Measurements from ENCODE around the gene MYZAP. TPM values are rescaled to one million over a fixed set of nuclear protein-coding genes. Genes with fewer than 3 reads are reported as not detected.

Gene MYZAP
- total and polyA plus RNA-seq, 2 of the 8 experiments (the other 6 are each of a cell fraction or from before 2014, with no cell fraction given) = 0.41 to 0.65 TPM

DNA sequence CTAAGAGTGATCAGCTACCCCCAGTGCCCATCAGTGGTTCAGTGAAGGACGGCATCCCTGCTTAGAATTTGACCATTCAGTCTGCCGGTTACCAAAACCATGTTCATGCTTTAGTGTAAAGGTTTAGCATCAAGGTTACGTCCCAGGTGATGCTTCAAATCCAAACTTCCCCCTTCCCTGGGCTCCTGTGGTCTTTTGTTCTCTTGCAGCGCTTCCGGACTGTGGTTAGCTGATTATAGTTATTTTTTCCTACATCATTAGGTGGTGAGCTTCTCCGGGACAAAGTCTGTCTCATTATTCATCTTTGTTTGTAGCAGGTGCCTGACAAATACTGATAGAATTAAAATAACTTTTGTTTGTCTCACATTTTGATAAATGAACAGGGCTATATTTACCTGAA lies 28.3 kb upstream of the MYZAP start:
- Histone ChIP-seq H2BK15ac (ENCODE audit: low read length) (no peak overlapping the region), H4K5ac (ENCODE audit: insufficient read length, low read depth, low read length) (no peak overlapping the region), H3K79me1 (ENCODE audit: low read depth, low read length) (no peaks in the 10 kb centered on the region), H2AFZ (ENCODE audit: low read length) (no peak overlapping the region), H3K23me2 (ENCODE audit: low read depth, low read length) (no peaks in the 10 kb centered on the region; the same call in 1 of the 2 replicates), H3K4me2 (ENCODE audit: insufficient read depth in 1 of 2, low read depth in 2 of 2, low read length in 2 of 2) (no peak overlapping the region), H2BK20ac (ENCODE audit: low read length) (no peak overlapping the region), H3K4me3 (ENCODE audit: extremely low read depth in 1 of 4, insufficient read depth in 2 of 4, low read depth in 3 of 4, low read length in 4 of 4) (no peak overlapping the region), H3K9ac (replicated peaks in 1 of 4; ENCODE audit: extremely low read depth in 1 of 4, low read depth in 3 of 4, low read length in 3 of 4) (no peak overlapping the region; a peak in 1 of 7 replicates), H3K27me3 (replicated peaks in 1 of 4; ENCODE audit: control insufficient read depth in 3 of 4, extremely low read depth in 1 of 4, insufficient read depth in 3 of 4, low read length in 3 of 4) (no peaks in the 10 kb centered on the region), H3K4me1 (replicated peaks in 1 of 4; ENCODE audit: control insufficient read depth in 3 of 4, insufficient read depth in 4 of 4, low read length in 3 of 4) (peaks cover 1 to 4% (median 2%) of the 10 kb centered on the region in 4 experiments; a peak in 3 of 7 replicates), H3K36me3 (ENCODE audit: control insufficient read depth in 2 of 4, insufficient read depth in 4 of 4, low read length in 3 of 4) (no peaks in the 10 kb centered on the region), H4K20me1 (replicated peaks in 1 of 2; ENCODE audit: control insufficient read depth in 1 of 2, insufficient read depth in 2 of 2, low read length in 2 of 2) (no peaks in the 10 kb centered on the region), H3K18ac (ENCODE audit: extremely low read depth, low read length) (no peak overlapping the region), H3K79me2 (ENCODE audit: control insufficient read depth in 1 of 2, insufficient read depth in 2 of 2, low read length in 2 of 2) (no peaks in the 10 kb centered on the region), H2BK120ac (replicated peaks; ENCODE audit: low read depth, low read length) (no peak overlapping the region), H2BK5ac (ENCODE audit: low read depth, low read length) (no peak overlapping the region), H3K27ac (ENCODE audit: low read depth, low read length) (no peak overlapping the region), H4K91ac (replicated peaks; ENCODE audit: insufficient read length, low read length) (no peak overlapping the region), H3K14ac (ENCODE audit: insufficient read length) (no peak overlapping the region), H3K4ac (replicated peaks; ENCODE audit: insufficient read length, low read depth, low read length) (no peak overlapping the region), H3K9me3 (ENCODE audit: insufficient read depth in 2 of 2, low read depth in 1 of 2, low read length in 1 of 2) (no peaks in the 10 kb centered on the region), H3K23ac (ENCODE audit: insufficient read length) (no peak overlapping the region), H4K8ac (ENCODE audit: extremely low read depth, insufficient read depth, low read length) (no peak overlapping the region), H2AK5ac (ENCODE audit: low read depth, low read length) (no peak overlapping the region), H2BK12ac (ENCODE audit: low read depth, low read length) (no peak overlapping the region), H3K56ac (replicated peaks; ENCODE audit: insufficient read length, low read depth, low read length) (no peak overlapping the region)
- WGBS, 2 experiments (ENCODE audit: extremely low coverage in 1 of 2, insufficient coverage in 1 of 2, insufficient read length in 1 of 2, insufficient replicate concordance in 2 of 2, low coverage in 1 of 2, low lambda C conversion rate in 2 of 2, missing lambda C conversion rate in 1 of 2) = 85% methylated on average over 6 of the region's 6 CpGs; no CpG with 5 or more reads in 1 of the 2 experiments
- DNase-seq (ENCODE audit: low read depth in 1 of 2, low spot score in 2 of 2) (no peak), FAIRE-seq (no peak)
- TF ChIP-seq SRF (IDR thresholded peaks at IDR 0.05; ENCODE audit: low read depth, low read length) (no peak), CHD1 (IDR thresholded peaks at IDR 0.05; ENCODE audit: low read depth, low read length) (no peak), JUN (IDR thresholded peaks at IDR 0.05; ENCODE audit: low read depth, low read length) (no peak), BCL11A (IDR thresholded peaks at IDR 0.05; ENCODE audit: low read depth in 2 of 2, low read length in 2 of 2) (no peak), NANOG (IDR thresholded peaks at IDR 0.05; ENCODE audit: insufficient read depth, low read depth, low read length, poor library complexity, severe bottlenecking) (no peak), RFX5 (IDR thresholded peaks at IDR 0.05; ENCODE audit: borderline replicate concordance, low read depth, low read length) (no peak), PHF8 (conservative IDR thresholded peaks at IDR 0.05; ENCODE audit: low read depth, low read length) (no peak), SIRT6 (IDR thresholded peaks at IDR 0.05; ENCODE audit: low read length) (no peak), GTF2F1 (IDR thresholded peaks at IDR 0.05; ENCODE audit: borderline replicate concordance, low read depth, low read length) (no peak)
- TF ChIP-seq, protein P1, sequence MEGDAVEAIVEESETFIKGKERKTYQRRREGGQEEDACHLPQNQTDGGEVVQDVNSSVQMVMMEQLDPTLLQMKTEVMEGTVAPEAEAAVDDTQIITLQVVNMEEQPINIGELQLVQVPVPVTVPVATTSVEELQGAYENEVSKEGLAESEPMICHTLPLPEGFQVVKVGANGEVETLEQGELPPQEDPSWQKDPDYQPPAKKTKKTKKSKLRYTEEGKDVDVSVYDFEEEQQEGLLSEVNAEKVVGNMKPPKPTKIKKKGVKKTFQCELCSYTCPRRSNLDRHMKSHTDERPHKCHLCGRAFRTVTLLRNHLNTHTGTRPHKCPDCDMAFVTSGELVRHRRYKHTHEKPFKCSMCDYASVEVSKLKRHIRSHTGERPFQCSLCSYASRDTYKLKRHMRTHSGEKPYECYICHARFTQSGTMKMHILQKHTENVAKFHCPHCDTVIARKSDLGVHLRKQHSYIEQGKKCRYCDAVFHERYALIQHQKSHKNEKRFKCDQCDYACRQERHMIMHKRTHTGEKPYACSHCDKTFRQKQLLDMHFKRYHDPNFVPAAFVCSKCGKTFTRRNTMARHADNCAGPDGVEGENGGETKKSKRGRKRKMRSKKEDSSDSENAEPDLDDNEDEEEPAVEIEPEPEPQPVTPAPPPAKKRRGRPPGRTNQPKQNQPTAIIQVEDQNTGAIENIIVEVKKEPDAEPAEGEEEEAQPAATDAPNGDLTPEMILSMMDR (IDR thresholded peaks at IDR 0.05; ENCODE audit: control extremely low read depth in 1 of 3, insufficient read depth in 1 of 3, low read depth in 1 of 3, low read length in 3 of 3) = no peak
- ChIA-PET CTCF (ENCODE audit: partially characterized antibody) (interaction anchor here (0.7 to 3.7 kb wide), 12 partner anchors 9 to 508 kb away, joined by 3 to 20 read pairs (median 4); no protein-coding TSS in a partner anchor), POLR2A (ENCODE audit: partially characterized antibody) (no interaction called here)

Data from H1 (cell line).